GM12878 (cell line): Measurements from ENCODE around the gene SPINT2.

Experiments
- FOS ChIP-seq: IDR thresholded peaks from 3 replicates; pipeline ENCODE4 v1.6.1; 2011; ENCODE audit warnings: borderline replicate concordance; ENCODE audit not compliant: insufficient read length; ENCODE audit errors: extremely low read depth
- RAD51 ChIP-seq: fragments of 450-650 bp; IDR thresholded peaks from 2 replicates; pipeline ENCODE4 v1.6.1; 2016; ENCODE audit warnings: moderate library complexity, mild to moderate bottlenecking, inconsistent platforms
- TCF3 ChIP-seq: IDR thresholded peaks from 2 replicates; pipeline ENCODE4 v1.6.1; 2012; ENCODE audit warnings: low read depth, mild to moderate bottlenecking, low read length, borderline replicate concordance; ENCODE audit not compliant: insufficient read depth
- USF2 ChIP-seq: IDR thresholded peaks from 2 replicates; pipeline ENCODE4 v1.6.1; 2011; ENCODE audit warnings: low read depth, low read length, improper control_type of control experiment, borderline replicate concordance
- ZNF274 ChIP-seq: IDR thresholded peaks from one replicate; pipeline ENCODE4 v1.8.0; 2011; ENCODE audit not compliant: insufficient read length, insufficient read depth

DNA sequence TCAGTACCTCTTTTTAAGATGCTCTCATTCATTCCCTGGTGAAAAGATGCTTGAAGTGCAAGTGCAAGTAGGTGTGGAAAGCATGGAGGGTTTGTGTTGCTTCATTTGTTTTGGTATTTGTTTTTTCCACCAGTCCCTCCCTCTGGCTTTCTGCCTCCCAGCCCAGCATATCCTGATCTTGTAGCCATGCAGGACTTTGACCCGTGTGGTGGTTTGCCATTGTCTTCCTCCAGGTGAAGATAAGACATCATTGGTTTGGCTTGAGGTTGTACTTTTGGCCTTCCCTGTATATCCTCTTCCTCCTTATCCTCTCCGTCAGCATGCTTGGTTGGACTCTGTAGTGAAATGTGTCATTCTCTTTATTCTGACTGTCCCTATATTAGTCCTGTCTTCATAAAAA is 9.1 kb downstream of the SPINT2 start:
- TF ChIP-seq USF2 (no peak), ZNF274 (no peak), TCF3 (no peak), RAD51 (no peak), FOS (no peak)
